Transverse colon (tissue), 4 donors: ENCODE data around the gene GPR142.

Experiments used
- CTCF ChIP-seq, 5 experiments: fragments of 200-600 bp in 3 of 5; fragments of 450-650 bp in 2 of 5; sonication (generic) in 3 of 5; IDR thresholded peaks; 1 replicate in 2 of 5; 2 replicates in 3 of 5; pipeline ENCODE4 v1.5.1; 2016 to 2017; ENCODE audit warnings: antibody characterized with exemption in 5 of 5, inconsistent platforms in 3 of 5, mild to moderate bottlenecking in 2 of 5, moderate library complexity in 1 of 5
- EP300 ChIP-seq: sonication (generic); formaldehyde crosslinking; IDR thresholded peaks from one replicate; pipeline ENCODE4 v1.6.1; 2017; ENCODE audit warnings: antibody characterized with exemption, low read depth
- POLR2AphosphoS5 ChIP-seq, 3 donors: sonication (generic); formaldehyde crosslinking; IDR thresholded peaks; one replicate each; pipeline ENCODE4 v1.6.1; 2016; ENCODE audit warnings: antibody characterized with exemption in 3 of 3

GRCh38 chr17:74354561-74354960 is 12.7 kb upstream of the GPR142 start:
- TF ChIP-seq CTCF (IDR thresholded peaks at IDR 0.05) = no peak
- TF ChIP-seq POLR2AphosphoS5 (IDR thresholded peaks at IDR 0.05) = no peak
- TF ChIP-seq EP300 = no peak
